HepG2 (cell line): ENCODE measurements around the gene ANKRD12. TPM values are rescaled to one million over a fixed set of nuclear protein-coding genes. Genes with fewer than 3 reads are reported as not detected.

Experiments
- AFF4 ChIP-seq: sonication (generic); formaldehyde crosslinking; IDR thresholded peaks from 2 replicates; pipeline ENCODE4 v1.4.0; 2020; ENCODE audit warnings: missing genetic modification reagents
- FUBP1 ChIP-seq: sonication (generic); formaldehyde crosslinking; IDR thresholded peaks from 2 replicates; pipeline ENCODE4 v1.5.1; 2020; ENCODE audit warnings: missing genetic modification reagents, mild to moderate bottlenecking, borderline replicate concordance
- HCFC1 ChIP-seq: fragments of 150-350 bp; IDR thresholded peaks from 2 replicates; pipeline ENCODE4 v1.6.1; 2014; ENCODE audit warnings: low read depth, low read length
- NFATC3 ChIP-seq: sonication (generic); formaldehyde crosslinking; IDR thresholded peaks from 2 replicates; pipeline ENCODE4 v1.5.1; 2020; ENCODE audit warnings: mild to moderate bottlenecking, missing genetic modification reagents
- NR3C1 ChIP-seq: sonication (generic); formaldehyde crosslinking; IDR thresholded peaks from 2 replicates; pipeline ENCODE4 v1.4.0; 2020; ENCODE audit warnings: missing genetic modification reagents
- RAD21 ChIP-seq: fragments of 450-650 bp; formaldehyde crosslinking; IDR thresholded peaks from 2 replicates; pipeline ENCODE4 v1.5.0; 2020; ENCODE audit warnings: mild to moderate bottlenecking
- THAP9 ChIP-seq: sonication (generic); formaldehyde crosslinking; IDR thresholded peaks from 2 replicates; pipeline ENCODE4; 2020; ENCODE audit warnings: missing genetic modification reagents, mild to moderate bottlenecking, borderline replicate concordance
- YEATS2 ChIP-seq: sonication (generic); formaldehyde crosslinking; IDR thresholded peaks from 2 replicates; pipeline ENCODE4 v1.4.0; 2020; ENCODE audit warnings: missing genetic modification reagents, borderline replicate concordance
- ZFAT ChIP-seq: sonication (generic); formaldehyde crosslinking; conservative IDR thresholded peaks from 2 replicates; pipeline ENCODE4 v1.8.1; 2023; ENCODE audit warnings: missing genetic modification reagents, inconsistent platforms
- ZHX2 ChIP-seq, 2 experiments: sonication (generic) in 1 of 2; formaldehyde crosslinking in 1 of 2; IDR thresholded peaks; 2 replicates each; pipeline versions ENCODE4 v1.6.1 to v1.9.0; 2014 to 2022; ENCODE audit warnings: antibody characterized with exemption in 1 of 2, borderline replicate concordance in 1 of 2, inconsistent platforms in 1 of 2, low read depth in 1 of 2, missing genetic modification reagents in 1 of 2
- ZNF225 ChIP-seq: sonication (generic); formaldehyde crosslinking; IDR thresholded peaks from 2 replicates; pipeline ENCODE4 v1.4.0; 2020; ENCODE audit warnings: mild to moderate bottlenecking, missing genetic modification reagents
- ZNF556 ChIP-seq: sonication (generic); formaldehyde crosslinking; IDR thresholded peaks from 2 replicates; pipeline ENCODE4 v1.4.0; 2020; ENCODE audit warnings: mild to moderate bottlenecking, missing genetic modification reagents, borderline replicate concordance
- ZNF816 ChIP-seq: sonication (generic); formaldehyde crosslinking; IDR thresholded peaks from 2 replicates; pipeline ENCODE4 v1.8.0; 2022; ENCODE audit warnings: missing genetic modification reagents, mild to moderate bottlenecking, borderline replicate concordance
- polyA plus RNA-seq, 8 experiments: library from polyadenylated mRNA; depleted of rRNA in 3 of 8; stranded (reverse) in 7 of 8; unstranded in 1 of 8; fragments of >200 nt; fragmentation: Illumina TruSeq in 4 of 8; extraction: Trizol in 4 of 8; gene quantifications; 2 replicates each; pipeline versions ENCODE4 v1.2.1 to v1.2.3, GENCODE V29; 2011 to 2016; ENCODE audit warnings: low read depth in 4 of 8, missing spikeins in 1 of 8, mixed read lengths in 1 of 8; ENCODE audit not compliant: insufficient read depth in 1 of 8
- total RNA-seq, 5 experiments: library from RNA; depleted of rRNA; stranded (reverse); fragments of >200 nt; fragmentation: Illumina TruSeq; extraction: Trizol; gene quantifications; 2 replicates each; pipeline ENCODE4 v1.2.3, GENCODE V29; 2016; ENCODE audit warnings: low read depth in 1 of 5

Gene ANKRD12
- total and polyA plus RNA-seq, 2 of the 13 experiments (the other 11 are each of a cell fraction or from before 2014, with no cell fraction given): 6.0 to 23.2 TPM

GRCh38 chr18:9334973-9335696 is 198.6 kb downstream of the ANKRD12 start (continued):
- no peak for TF ChIP-seq THAP9
- no peak for TF ChIP-seq ZHX2 (IDR thresholded peaks at IDR 0.05; ENCODE audit: low read depth)
- 0 out of 2 replicates have a peak, but pooled peaks have one; percentile 24 for TF ChIP-seq ZHX2 (CRISPR knock-in tag; IDR thresholded peaks at IDR 0.05; ENCODE audit: borderline replicate concordance)
- no peak for TF ChIP-seq YEATS2 (CRISPR knock-in tag)
- no peak for TF ChIP-seq NFATC3
- no peak for TF ChIP-seq HCFC1
- TF ChIP-seq AFF4 (CRISPR knock-in tag): no peak
- TF ChIP-seq NR3C1 (CRISPR knock-in tag): no peak
- TF ChIP-seq ZFAT: no peak
- 0 out of 2 replicates have a peak, but pooled peaks have one; percentile 12 for TF ChIP-seq RAD21 (CRISPR knock-in tag)
- TF ChIP-seq ZNF556 (CRISPR knock-in tag): no peak
- no peak for TF ChIP-seq FUBP1 (CRISPR knock-in tag)
- TF ChIP-seq ZNF225: 0 out of 2 replicates have a peak, but pooled peaks have one; percentile 40
- TF ChIP-seq ZNF816: no peak
